Pons (tissue), 1 donor: ENCODE results near the gene GULP1.

Experiments
- DNase-seq: peaks from one replicate; pipeline ENCODE4 v3.0.0-alpha.2; 2016; ENCODE audit warnings: low spot score

The GULP1 gene

DNA sequence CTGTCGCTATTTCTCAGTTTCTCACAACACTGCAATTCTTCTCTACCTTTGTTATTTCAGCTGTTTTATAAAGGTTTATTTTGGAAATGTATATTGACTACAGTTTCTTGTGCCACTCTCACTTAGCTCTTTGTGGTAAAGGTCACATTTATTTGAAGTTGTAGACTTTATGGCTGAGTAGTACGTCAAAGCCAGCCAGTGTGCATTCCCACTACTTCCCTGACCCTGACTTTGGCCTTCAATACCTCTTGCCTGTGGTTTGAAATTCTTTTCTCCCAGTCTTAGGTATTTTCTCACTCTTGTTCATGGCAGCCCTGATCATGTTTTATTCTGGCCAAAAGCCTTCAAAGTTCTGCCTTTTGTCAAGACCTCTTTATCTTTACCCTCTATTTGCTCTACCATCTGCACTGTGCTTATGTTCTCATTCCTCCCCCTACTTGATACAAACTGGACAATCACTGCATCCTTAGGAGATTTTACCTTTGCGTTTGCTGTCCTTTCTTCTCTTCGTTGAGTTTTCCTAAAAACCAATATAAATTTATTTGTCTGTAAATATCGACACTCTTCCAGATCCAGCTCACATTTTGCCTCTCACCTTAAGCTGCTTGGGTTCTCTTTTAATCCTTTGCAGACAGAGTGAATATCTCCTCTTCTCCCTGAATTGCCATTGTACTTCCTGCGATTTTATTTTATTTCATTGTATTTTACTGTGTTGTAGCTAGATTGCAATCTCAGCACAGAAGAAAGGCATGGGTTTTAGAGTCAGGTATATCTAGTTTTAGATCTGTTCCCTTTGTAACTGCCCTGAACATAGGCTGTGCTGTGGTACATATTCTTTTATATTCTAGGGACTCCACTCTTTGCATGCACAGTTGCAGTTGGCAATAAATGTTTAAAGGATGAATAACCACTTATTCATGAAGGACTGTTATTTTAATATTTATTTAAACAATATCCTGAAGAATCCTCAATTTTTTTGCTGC is 31.2 kb downstream of the GULP1 start:
- DNase-seq, result no peak

DNA sequence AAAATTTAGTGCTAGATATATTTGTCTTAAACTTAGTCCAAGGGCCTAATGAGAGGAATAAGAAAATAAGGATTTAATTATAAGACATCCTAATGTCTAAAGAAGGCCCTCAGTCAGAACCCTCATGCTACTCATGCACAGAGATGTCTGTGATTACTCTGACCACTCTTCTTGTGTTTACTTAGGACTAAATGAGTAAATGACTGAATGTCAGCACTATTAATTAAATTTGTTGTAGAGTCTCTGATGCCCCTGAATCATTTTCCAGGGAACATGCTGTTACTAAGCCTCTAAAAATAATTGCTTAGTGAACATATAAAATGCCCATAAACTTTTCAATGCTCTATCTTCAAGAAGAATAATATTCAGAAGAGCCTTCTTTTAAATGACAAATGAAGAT is 32.4 kb downstream of the GULP1 start:
- DNase-seq, result no peak

DNA sequence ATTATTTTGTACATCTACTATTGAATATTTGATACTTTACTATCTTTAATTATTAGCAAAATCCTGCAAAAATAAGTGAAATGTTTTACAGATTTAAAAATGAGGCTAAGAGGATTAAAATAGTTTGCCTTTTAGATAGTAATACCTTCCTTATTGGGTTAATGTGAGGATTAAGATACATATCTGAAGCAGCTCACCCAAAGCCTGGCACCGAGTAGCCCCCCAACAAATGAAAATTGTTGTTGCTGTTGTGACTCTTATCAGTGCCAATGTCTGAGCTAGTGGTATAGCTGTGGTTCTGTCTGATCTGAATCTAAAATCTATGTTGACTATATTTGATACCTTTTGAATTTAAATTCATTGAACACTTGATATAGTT is 34.6 kb downstream of the GULP1 start:
- DNase-seq, result no peak

DNA sequence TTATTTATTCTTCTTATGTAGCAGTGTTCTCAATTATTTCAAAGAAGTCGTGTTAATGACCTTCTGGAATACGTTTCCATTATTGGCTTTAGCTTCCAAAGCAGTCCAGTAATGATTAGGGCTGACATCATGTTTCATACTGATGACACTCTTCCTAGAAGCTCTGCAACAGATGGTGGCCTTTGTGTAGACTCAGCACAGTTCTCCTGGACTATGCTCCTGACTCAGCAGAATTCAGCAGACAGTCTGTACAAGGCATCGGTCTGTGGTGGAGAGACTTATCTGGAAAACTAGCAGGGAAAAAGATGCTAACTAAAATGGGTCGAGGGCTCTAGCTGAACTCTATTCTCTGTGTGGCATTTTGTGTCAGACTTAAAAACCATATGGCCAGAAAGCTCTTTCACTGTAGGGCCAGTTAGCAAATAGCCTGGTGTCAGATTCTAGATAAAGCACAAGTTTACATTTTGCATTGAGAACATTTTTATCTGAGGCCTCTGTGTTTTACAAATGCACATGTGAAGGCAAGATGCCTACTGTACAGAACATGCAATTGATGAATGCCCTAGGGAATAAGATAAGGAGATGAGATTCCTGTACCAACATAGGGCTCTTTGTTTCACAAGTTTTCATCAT is 35.1 kb downstream of the GULP1 start:
- DNase-seq, result no peak

DNA sequence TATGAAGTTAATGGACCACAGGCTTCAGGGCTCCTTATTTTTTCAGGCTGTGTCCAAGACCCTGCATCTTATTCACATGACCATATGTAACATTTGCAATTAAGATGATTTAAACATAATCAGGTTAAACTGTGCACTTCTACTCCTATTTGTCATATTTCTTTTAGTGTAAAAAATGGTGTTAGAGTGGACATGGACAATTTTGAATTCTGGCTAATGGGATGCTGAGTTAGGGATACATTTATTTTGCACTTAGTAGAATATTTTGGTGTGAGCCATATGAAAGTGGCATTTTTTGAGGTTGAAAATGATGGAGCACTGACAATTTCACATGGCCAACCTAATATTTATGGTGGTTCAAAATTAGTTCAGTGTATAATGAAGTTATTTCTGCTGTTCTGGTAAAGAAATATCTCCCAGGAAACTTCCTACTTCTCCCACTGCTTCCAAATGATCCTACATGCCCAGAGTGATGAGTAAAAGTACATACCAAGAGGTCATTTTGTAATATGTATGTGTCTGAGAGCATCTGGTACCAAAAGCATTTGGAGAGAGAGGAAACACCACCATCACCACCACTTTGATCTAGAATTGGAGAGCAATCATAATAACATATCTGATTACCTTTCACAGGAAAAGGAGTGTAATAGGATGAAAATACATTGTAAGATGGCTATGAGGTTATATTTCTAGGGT is 36.0 kb downstream of the GULP1 start:
- no peak for DNase-seq

DNA sequence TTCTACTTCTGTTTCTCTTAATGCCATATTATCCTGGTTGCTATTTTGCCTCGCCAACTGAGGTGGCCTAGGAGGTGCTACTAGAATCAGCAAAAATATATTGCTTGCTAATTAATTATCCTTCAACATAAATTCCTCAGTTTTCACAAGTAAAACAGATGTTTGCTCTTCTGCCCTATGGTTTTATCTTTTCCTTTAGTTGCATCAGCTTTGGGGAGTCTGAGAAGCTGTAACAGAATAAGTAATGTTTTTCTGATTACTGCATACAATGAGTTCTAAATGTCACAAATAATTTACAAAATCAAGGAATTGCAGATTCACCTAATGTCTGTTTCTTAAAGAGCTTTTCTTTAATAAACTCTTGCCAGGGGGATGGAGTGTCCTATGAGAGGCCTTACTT is 36.7 kb downstream of the GULP1 start:
- no peak for DNase-seq

DNA sequence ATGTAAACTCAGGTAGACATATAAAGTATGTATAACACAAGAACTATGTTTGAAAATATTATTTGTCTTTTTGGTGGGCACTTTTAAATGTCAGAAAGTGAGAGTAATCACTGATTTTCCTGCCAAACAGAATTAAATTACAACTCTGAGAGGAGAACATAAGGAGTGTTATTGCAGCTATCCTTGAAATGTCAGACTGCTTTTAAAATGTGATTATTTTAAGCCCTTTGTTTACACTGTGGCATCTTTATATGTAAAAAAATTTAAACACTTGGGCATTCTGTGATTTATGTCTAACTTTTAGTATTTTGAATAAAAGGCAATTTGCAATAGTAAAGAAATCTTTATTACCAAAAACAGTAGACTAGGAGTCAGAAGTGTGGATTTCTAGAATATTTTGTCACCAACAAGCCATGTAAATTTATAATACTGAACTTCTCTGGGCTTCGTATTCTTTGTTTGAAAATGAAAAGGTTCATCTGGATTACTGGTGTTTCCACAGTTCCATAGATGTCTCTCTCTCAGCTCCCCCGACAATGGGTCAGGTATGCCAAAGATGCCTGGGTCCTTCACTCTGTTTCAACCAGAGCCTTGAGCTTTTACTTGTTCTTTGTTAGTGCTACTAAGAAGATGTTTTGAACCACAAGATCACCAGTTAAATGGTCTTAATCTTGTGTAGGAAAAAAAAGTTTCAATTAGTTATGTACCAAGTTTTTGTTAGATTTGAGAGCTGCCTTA is 38.8 kb downstream of the GULP1 start:
- no peak for DNase-seq

DNA sequence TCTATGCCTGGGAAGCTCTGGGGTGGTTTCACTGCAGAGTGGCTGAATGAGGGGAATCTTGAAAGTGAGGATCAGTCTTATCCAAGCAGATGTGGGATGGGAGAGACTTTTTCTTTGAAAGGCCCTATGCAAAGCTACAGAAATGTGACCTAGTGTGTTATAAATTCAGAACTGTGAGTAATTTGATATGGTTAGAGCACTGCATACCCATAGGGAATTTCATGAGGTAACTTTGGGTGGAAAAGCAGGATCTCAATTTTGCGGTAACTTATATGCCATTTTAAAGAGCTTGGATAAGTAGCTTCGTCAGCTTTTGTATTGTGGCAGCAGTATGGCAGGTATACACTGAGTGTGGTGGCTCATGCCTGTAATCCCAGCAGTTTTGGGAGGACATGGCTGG is 40.9 kb downstream of the GULP1 start:
- DNase-seq, result no peak

DNA sequence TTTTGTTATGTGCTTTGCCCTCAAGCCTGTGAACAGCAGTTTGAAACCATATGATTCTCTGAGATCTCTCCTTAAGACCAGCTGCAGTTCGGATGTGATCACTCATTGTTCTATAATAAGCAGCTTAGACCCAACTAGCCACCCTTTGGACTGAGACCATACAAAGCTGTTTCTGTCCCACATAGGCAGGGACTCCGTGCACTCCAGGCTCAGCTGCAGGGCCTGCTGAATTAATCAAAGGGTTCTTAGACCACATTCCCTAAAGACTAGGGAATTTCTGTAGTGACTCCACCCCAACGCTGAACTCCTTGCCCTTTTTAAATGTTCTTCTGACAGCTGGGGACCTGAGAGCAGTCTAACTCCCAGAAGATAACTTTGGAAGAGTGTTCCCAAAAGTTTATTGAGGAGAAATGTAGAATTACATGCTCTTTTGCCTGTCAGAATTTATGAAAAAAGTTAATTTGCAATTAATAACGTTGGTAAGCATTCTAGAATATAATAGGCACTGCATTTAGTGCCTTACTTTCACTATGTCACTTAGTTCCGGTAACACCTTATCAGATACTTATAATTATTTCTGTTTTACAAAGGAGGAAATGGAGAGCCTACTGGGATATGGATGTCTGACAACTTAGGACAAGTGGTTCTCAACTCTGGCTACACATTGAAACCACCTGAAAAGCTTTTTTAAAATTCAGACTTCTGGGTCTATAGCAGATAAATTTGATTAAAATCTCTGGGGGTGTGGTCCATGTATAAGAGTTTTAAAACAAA is 42.3 kb downstream of the GULP1 start:
- peak; percentile 58 for DNase-seq

DNA sequence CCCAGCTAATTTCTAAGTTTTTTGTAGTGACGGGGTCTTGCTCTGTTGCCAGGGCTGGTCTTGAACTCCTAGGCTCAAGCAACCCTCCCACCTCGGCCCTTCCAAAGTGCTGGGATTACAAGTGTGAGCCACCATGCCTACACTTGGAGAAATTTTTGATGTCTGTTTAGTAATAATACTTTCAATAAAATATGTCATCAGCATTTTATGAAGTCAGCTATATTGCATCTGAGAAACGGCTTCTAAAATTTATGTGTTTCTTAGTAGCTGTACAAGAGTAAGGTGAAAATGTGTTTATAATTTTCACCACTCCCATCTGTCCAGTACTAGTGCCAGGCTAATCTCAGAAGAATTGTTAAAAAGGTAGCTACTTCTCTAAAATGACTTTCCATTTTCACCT is 46.8 kb downstream of the GULP1 start:
- no peak for DNase-seq

DNA sequence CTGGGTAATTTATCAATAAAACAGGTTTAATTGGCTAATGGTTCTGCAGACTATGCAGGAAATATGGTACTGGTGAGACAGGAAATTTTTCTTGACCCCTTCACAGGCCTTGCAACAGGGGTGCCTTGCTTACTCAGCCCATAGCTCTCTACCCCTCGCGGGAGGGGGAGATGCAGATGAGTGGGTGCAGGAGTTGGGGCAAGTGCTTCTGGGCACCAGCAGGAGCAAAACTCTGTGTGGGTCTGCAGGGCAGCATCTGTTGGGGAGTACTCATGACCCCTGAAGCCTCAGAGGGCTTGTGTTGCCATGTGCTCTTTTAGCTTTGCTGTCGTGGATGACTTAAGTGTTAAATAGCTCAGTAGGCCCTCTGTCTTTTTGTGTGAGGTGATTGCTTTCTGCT is 48.6 kb downstream of the GULP1 start:
- no peak for DNase-seq

DNA sequence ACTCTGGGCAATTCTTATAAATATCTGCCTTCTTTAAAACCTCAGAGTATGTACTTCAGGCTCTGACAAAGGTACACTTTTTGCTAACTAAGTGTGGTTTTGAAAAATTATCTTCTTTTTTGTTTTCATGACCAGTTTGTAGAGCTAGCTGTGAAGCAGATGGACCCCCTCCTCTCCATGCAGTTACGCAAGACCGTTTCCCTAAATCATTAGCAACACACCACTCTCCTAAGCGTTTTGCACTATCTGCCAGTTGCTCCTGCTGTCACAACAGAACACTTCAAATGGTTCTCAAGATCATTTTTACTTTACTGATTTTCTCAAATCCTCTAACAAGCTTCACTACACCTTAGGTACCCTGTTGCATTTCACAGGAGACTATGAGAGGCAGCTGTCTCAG is 53.3 kb downstream of the GULP1 start:
- no peak for DNase-seq

DNA sequence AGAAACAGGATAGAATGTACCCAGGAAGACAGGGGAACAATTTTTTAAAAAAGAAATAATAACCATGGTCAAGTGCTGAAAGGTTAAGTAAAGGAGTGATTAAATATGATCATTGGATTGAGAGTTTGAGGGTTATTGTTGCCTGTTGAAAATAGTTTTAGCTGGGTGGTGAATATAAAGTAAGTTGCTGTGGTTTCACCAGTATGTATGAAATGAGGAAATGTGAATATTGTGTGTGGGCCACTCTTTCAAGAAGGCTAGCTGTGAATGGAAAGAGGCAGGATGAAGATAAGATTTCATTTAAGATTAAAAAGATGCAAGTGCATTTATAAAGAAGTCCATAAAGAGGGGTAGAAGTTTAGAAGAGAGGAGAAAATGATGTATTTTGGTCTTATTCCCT is 53.8 kb downstream of the GULP1 start:
- DNase-seq, result no peak

DNA sequence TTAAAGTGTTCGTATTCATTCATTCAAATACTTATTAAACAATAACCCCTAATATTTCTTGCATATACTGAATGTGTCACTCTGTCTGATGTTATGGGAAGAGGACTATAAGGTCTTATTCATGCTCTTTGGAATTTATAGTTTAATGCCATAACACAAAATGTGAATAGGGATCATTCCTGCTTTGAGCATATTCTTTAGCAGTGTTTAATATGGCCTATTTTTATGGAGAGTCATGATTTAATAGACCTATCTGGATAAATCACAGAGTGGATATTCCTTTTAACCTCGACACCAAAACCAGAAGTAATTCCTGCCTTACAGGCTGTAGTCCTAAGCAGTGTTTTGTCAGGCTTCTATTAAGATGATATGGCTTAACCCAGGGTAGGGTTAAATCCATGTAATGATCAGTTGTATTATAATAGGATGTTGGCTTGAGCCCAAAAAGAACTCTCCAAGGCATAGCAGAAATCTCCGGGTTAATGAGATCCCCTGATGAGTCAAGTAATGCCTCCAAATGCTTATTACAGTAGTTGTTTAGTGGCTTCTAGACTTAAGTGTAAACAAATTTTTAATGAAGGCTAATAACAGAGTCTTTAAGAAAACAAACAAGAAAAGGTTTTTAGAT is 54.3 kb downstream of the GULP1 start:
- no peak for DNase-seq

DNA sequence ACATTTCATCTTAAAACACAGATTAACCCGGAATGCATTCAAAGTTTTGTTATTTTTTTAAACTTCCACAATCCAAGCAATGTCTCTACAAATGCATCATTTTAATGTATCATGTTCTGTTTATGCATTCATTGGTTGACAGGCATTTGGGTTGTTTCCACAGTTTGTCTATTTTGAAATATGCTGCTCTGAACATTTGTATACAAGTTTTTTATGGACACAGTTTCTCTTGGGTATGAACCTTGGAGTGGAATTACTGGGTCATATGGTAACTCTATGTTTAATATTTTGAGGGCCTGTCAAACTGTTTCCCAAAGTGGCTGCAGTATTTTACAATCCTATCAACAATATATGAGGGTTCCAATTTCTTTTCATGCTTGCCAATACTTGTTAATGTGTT is 57.3 kb downstream of the GULP1 start:
- DNase-seq, result no peak

DNA sequence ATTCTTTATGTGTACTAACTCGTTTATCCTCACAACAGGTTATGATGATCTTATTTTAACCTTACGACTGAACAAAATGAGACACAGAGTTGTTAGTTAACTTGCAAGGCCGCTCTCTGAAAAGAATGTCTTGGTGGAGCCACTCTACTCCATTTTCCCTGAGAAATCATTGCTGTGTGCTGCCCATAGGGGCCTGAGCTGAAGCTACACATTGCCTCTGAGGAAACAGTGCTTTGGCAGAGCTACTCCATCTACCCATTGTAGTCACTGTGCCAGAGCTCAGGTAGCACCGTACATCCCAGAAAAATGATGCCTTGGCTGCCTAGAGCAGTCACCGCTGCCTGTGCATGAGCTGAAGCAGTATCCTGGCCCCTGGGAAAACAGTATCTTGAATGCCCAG is 61.6 kb downstream of the GULP1 start:
- no peak for DNase-seq

DNA sequence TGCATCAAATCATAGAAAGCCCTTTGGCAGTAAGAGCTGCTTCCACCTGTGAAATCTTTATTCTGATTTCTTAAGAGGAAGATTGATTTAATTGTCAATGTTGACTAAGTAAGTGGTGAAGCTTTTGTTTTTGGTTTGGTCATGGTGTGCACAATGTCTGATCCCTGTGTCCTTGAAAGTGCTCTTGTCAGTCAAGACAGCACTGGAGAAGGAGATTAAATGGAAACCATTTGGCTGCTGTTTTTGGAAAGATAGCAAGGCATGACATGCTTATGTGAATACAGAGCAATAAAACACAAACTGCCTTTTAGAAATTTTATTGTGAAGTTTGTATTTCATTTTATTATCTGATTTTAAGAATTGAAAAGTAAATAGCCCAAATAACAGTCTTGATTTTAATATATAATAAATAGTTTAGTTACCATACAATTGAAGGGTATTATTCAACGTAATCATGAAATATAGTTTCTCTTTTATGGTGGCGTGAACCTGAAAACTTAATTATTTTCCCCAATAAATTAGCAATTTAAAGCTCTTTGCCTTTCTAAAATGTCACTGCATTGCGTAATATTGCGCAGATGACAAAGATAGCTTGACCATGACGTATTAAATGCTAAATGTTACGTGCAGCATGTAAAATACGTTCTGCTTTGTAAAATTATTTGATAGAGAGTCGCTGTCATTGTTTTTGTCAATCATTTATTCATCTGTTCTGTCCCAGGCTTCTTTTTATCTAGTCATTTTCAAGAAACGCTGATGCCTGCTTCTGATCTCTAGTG is 69.0 kb downstream of the GULP1 start:
- DNase-seq, result no peak

DNA sequence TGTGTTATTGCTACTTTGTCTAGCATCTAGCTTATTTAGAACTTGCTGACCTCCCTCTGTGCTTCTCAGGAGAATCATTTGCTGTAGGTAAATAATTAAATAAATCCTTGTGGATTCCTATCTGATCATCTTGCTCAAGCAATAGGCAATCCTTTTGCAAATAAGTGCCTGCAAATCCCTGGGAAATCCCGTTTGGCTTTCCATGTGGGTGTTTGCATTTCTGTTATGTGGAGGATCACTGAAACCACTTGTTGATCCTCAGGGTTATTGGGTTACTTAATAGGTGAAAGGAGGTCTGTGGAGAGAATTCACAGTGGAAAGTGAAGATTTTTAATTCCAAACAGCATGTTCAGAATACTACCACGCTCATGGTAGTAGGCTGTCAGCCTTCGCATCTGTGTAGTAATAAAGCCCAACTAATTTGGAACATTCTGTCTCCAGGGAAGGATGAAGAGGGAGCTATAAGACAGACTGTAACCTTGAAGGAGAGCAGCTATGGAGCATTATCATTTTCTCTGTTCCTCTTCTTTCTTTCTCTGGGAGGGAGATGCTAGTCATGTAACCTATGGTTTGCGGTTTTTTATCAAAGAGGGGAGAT is 72.5 kb downstream of the GULP1 start:
- no peak for DNase-seq

DNA sequence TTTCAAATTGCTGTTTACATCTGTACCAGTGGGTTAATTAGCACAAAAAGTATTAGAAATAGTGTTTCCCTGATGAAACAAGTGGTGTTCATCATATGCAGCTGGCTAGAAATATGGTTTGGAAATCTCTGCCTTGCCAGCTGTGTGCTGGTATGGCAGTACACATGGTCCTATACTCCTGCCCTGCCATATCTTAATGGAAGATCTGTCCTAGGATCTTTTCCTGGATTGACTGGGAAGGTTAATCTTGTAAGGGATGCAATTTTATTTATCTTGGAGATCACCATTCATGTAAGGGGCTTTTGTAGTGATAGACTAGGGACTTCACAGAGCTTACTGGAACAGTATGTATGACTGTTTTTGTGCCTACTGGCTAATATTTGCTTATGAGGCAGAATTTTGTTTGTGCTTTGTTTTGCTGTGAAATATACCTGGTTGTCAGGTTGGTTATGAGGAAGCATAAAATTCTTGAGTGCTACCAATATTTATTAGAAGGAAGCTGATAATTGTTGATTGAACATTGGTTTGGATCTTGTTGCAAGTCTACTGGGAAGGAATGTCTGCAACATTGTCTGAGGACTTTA is 73.5 kb downstream of the GULP1 start:
- DNase-seq, result no peak
